ENCODE measurements around the gene GRID2.

DNA sequence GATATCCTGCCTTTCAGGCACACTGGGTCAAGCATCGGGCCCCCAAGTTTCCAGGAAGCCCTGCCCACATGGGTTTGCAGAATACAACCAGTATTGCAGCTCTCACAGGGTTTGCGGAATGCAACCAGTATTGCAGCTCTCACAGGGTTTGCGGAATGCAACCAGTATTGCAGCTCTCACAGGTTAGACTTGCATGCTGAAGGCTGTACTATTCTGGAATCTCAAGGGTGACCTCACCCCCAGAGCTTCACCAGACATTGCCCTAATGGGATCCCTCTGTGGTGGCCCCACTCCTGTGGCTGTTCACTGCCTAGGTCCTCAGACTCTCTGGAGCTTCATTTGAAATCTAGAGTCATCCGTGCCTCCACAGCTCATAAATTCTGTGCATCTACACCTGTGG is 884.1 kb downstream of the GRID2 start:
- no peak for TF ChIP-seq ZNF274 (IDR thresholded peaks at IDR 0.05; ENCODE audit: insufficient read depth, insufficient read length)
- TF ChIP-seq ZSCAN29 (IDR thresholded peaks at IDR 0.05) = no peak
- TF ChIP-seq EP300 (IDR thresholded peaks at IDR 0.05; ENCODE audit: borderline replicate concordance in 1 of 2, control insufficient read depth in 1 of 2, low read depth in 2 of 2, low read length in 2 of 2) = no peak
- TF ChIP-seq, protein P1, sequence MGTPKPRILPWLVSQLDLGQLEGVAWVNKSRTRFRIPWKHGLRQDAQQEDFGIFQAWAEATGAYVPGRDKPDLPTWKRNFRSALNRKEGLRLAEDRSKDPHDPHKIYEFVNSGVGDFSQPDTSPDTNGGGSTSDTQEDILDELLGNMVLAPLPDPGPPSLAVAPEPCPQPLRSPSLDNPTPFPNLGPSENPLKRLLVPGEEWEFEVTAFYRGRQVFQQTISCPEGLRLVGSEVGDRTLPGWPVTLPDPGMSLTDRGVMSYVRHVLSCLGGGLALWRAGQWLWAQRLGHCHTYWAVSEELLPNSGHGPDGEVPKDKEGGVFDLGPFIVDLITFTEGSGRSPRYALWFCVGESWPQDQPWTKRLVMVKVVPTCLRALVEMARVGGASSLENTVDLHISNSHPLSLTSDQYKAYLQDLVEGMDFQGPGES (IDR thresholded peaks at IDR 0.05) = no peak
- TF ChIP-seq, protein P2, sequence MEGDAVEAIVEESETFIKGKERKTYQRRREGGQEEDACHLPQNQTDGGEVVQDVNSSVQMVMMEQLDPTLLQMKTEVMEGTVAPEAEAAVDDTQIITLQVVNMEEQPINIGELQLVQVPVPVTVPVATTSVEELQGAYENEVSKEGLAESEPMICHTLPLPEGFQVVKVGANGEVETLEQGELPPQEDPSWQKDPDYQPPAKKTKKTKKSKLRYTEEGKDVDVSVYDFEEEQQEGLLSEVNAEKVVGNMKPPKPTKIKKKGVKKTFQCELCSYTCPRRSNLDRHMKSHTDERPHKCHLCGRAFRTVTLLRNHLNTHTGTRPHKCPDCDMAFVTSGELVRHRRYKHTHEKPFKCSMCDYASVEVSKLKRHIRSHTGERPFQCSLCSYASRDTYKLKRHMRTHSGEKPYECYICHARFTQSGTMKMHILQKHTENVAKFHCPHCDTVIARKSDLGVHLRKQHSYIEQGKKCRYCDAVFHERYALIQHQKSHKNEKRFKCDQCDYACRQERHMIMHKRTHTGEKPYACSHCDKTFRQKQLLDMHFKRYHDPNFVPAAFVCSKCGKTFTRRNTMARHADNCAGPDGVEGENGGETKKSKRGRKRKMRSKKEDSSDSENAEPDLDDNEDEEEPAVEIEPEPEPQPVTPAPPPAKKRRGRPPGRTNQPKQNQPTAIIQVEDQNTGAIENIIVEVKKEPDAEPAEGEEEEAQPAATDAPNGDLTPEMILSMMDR (IDR thresholded peaks at IDR 0.05 in 2 of 3, conservative IDR thresholded peaks at IDR 0.05 in 1 of 3; ENCODE audit: control insufficient read depth in 2 of 3, extremely low read depth in 1 of 3, insufficient read depth in 1 of 3, low read depth in 3 of 3, low read length in 3 of 3) = no peak
- no peak for TF ChIP-seq NFYA (IDR thresholded peaks at IDR 0.05; ENCODE audit: borderline replicate concordance, low read depth, low read length)
- TF ChIP-seq, protein P3, sequence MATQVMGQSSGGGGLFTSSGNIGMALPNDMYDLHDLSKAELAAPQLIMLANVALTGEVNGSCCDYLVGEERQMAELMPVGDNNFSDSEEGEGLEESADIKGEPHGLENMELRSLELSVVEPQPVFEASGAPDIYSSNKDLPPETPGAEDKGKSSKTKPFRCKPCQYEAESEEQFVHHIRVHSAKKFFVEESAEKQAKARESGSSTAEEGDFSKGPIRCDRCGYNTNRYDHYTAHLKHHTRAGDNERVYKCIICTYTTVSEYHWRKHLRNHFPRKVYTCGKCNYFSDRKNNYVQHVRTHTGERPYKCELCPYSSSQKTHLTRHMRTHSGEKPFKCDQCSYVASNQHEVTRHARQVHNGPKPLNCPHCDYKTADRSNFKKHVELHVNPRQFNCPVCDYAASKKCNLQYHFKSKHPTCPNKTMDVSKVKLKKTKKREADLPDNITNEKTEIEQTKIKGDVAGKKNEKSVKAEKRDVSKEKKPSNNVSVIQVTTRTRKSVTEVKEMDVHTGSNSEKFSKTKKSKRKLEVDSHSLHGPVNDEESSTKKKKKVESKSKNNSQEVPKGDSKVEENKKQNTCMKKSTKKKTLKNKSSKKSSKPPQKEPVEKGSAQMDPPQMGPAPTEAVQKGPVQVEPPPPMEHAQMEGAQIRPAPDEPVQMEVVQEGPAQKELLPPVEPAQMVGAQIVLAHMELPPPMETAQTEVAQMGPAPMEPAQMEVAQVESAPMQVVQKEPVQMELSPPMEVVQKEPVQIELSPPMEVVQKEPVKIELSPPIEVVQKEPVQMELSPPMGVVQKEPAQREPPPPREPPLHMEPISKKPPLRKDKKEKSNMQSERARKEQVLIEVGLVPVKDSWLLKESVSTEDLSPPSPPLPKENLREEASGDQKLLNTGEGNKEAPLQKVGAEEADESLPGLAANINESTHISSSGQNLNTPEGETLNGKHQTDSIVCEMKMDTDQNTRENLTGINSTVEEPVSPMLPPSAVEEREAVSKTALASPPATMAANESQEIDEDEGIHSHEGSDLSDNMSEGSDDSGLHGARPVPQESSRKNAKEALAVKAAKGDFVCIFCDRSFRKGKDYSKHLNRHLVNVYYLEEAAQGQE (IDR thresholded peaks at IDR 0.05; ENCODE audit: low read depth, low read length) = no peak
- no peak for TF ChIP-seq TCF12 (IDR thresholded peaks at IDR 0.05; ENCODE audit: low read depth, low read length)
- no peak for TF ChIP-seq SMC3 (IDR thresholded peaks at IDR 0.05; ENCODE audit: borderline replicate concordance, low read length)
- no peak for TF ChIP-seq EZH2 (IDR thresholded peaks at IDR 0.05; ENCODE audit: borderline replicate concordance, control insufficient read depth, low read depth, low read length)

All from GM12878 (cell line).